Amygdala (tissue), 56 donors: Measurements from ENCODE around the gene CDK17.
"Not testable (repeated sequence)": the region's sequence is repeated elsewhere in the genome, so short reads cannot be mapped to it uniquely, and the experiment has no call there.

Experiments used
- DNase-seq, 56 donors: peaks; one replicate each; lab custom pipeline; 2025; lab: John Stamatoyannopoulos, UW

Gene CDK17

GRCh38 chr12:96399919-96400630 lies at the start of gene CDK17:
Gene CDK17, minus strand, starts transcription at chr12:96400439. Its CDS starts 65,603 bp downstream, at chr12:96334836.
- peak; percentile 18 to 89 (median 78) for DNase-seq

GRCh38 chr12:96448300-96448699 lies 48.1 kb upstream of the CDK17 start:
- DNase-seq, result no peak

GRCh38 chr12:96447256-96447655 lies 47.0 kb upstream of the CDK17 start:
- no peak for DNase-seq

GRCh38 chr12:96445691-96446583 lies 45.7 kb upstream of the CDK17 start:
- DNase-seq, result no peak

- DNase-seq, result no peak
Measured at GRCh38 chr12:96444399-96444798, 44.2 kb upstream of the CDK17 start.

- no peak for DNase-seq
Measured at GRCh38 chr12:96442906-96443305, 42.7 kb upstream of the CDK17 start.

- no peak for DNase-seq
Measured at GRCh38 chr12:96441816-96442215, 41.6 kb upstream of the CDK17 start.

GRCh38 chr12:96438330-96438729 lies 38.1 kb upstream of the CDK17 start:
- no peak for DNase-seq

- no peak for DNase-seq
Measured at GRCh38 chr12:96437171-96437445, 36.9 kb upstream of the CDK17 start.

- peak in 3 of 56 donors; percentile 6 to 14 (median 9) for DNase-seq
Measured at GRCh38 chr12:96436366-96437170, 36.3 kb upstream of the CDK17 start.

- DNase-seq, result no peak
Measured at GRCh38 chr12:96434107-96434506, 33.9 kb upstream of the CDK17 start.

GRCh38 chr12:96432496-96433321 lies 32.5 kb upstream of the CDK17 start:
- not testable (repeated sequence) for DNase-seq

- DNase-seq, result no peak
Measured at GRCh38 chr12:96431067-96431466, 30.8 kb upstream of the CDK17 start.

- DNase-seq, result peak in 13 of 56 donors; percentile 2 to 26 (median 11)
Measured at GRCh38 chr12:96427269-96427729, 27.1 kb upstream of the CDK17 start.

- no peak for DNase-seq
Measured at GRCh38 chr12:96425951-96426350, 25.7 kb upstream of the CDK17 start.

- DNase-seq, result no peak
Measured at GRCh38 chr12:96425321-96425720, 25.1 kb upstream of the CDK17 start.

GRCh38 chr12:96424601-96425000 lies 24.4 kb upstream of the CDK17 start:
- DNase-seq, result no peak

- DNase-seq, result peak in 1 of 56 donors; percentile 41
Measured at GRCh38 chr12:96422192-96422591, 22.0 kb upstream of the CDK17 start.

GRCh38 chr12:96421014-96421413 lies 20.8 kb upstream of the CDK17 start:
- DNase-seq, result no peak

- no peak for DNase-seq
Measured at GRCh38 chr12:96420277-96420835, 20.1 kb upstream of the CDK17 start.
